HepG2 (cell line): Measurements from ENCODE around the gene NRG4. TPM values are rescaled to one million over a fixed set of nuclear protein-coding genes. Genes with fewer than 3 reads are reported as not detected.
"Not testable (repeated sequence)": the region's sequence is repeated elsewhere in the genome, so short reads cannot be mapped to it uniquely, and the experiment has no call there.

Experiments
- ATAC-seq: fragments of 200-7000 bp; cut with Tn5 transposase; 3 replicates; pipeline ENCODE4 v1.9.1; 2020; ENCODE audit warnings: mild to moderate bottlenecking, moderate library complexity
- BruUV-seq: library from RNA; stranded (reverse); fragments of 400-500 nt; replicated peaks from 2 replicates; lab custom pipeline; 2021; lab: Mats Ljungman, UMichigan
- CTCF ChIA-PET: fragments of 300-600 bp; formaldehyde crosslinking; extraction: SDS; loops from one replicate; lab custom pipeline; 2021; ENCODE audit warnings: low total read pairs, inconsistent platforms, low intra/inter-chr PET ratio; lab: Yijun Ruan, JAX
- POLR2A ChIA-PET: fragments of 350-600 bp; sonication (Branson Sonifier 250); formaldehyde crosslinking; loops from one replicate; lab custom pipeline; 2020; ENCODE audit warnings: antibody characterized with exemption, inconsistent platforms; lab: Yijun Ruan, JAX
- DNase-seq: peaks from one replicate; pipeline ENCODE4 v3.0.0-alpha.2; 2015; ENCODE audit warnings: low spot score
- FAIRE-seq: peaks from 3 replicates; lab custom pipeline; 2011; peaks lifted over from hg19 to GRCh38; lab: Jason Lieb, UNC
- H2AFZ ChIP-seq: one replicate; pipeline ENCODE4 v1.6.1; 2011; ENCODE audit warnings: low read length, inconsistent platforms
- H3K27ac ChIP-seq: fragments of 300-600 bp; 3 replicates; pipeline ENCODE4 v1.8.0; 2011; ENCODE audit warnings: mixed run types, mild to moderate bottlenecking, mixed read lengths, low read length, inconsistent platforms; ENCODE audit not compliant: insufficient read depth; ENCODE audit errors: extremely low read length
- H3K27me3 ChIP-seq, 2 experiments: fragments of 200-600 bp in 1 of 2; 2 replicates in 1 of 2; 3 replicates in 1 of 2; pipeline versions ENCODE4 v1.6.0 to v1.8.0; 2011; ENCODE audit warnings: low read length in 2 of 2, mild to moderate bottlenecking in 2 of 2, moderate library complexity in 2 of 2, inconsistent platforms in 1 of 2; ENCODE audit not compliant: insufficient read depth in 2 of 2, control insufficient read depth in 1 of 2
- H3K36me3 ChIP-seq, 2 experiments: fragments of 200-600 bp in 1 of 2; replicated peaks in 1 of 2; 2 replicates in 1 of 2; 3 replicates in 1 of 2; pipeline versions ENCODE4 v1.5.1 to v1.8.0; 2011; ENCODE audit warnings: low read length in 2 of 2, inconsistent platforms in 1 of 2; ENCODE audit not compliant: insufficient read depth in 2 of 2, control insufficient read depth in 1 of 2
- H3K4me1 ChIP-seq: 2 replicates; pipeline ENCODE4 v1.5.1; 2012; ENCODE audit warnings: low read length, inconsistent platforms; ENCODE audit not compliant: insufficient read depth
- H3K4me2 ChIP-seq: 2 replicates; pipeline ENCODE4 v1.6.0; 2011; ENCODE audit warnings: low read depth, low read length, inconsistent platforms
- H3K4me3 ChIP-seq, 3 experiments: fragments of 200-600 bp in 1 of 3; sonication (generic), shearing (Covaris generic) in 1 of 3; replicated peaks in 1 of 3; 2 replicates each; pipeline ENCODE4 v1.5.1; 2011 to 2016; ENCODE audit warnings: low read length in 3 of 3, inconsistent platforms in 2 of 3, low read depth in 2 of 3, mild to moderate bottlenecking in 2 of 3, control low read depth in 1 of 3, mixed read lengths in 1 of 3; ENCODE audit not compliant: insufficient read depth in 1 of 3
- H3K79me2 ChIP-seq: one replicate; pipeline ENCODE4 v1.6.1; 2011; ENCODE audit warnings: low read length, inconsistent platforms; ENCODE audit not compliant: insufficient read depth
- H3K9ac ChIP-seq: 2 replicates; pipeline ENCODE4 v1.6.0; 2011; ENCODE audit warnings: mild to moderate bottlenecking, low read depth, low read length, inconsistent platforms; ENCODE audit not compliant: insufficient read depth
- H3K9me3 ChIP-seq: 2 replicates; pipeline ENCODE4 v1.5.1; 2012; ENCODE audit warnings: mild to moderate bottlenecking, low read length
- H4K20me1 ChIP-seq: 2 replicates; pipeline ENCODE4 v1.6.0; 2011; ENCODE audit warnings: inconsistent platforms, mild to moderate bottlenecking, low read length, moderate library complexity; ENCODE audit not compliant: insufficient read depth
- CHCHD3 ChIP-seq: sonication (generic); formaldehyde crosslinking; IDR thresholded peaks from 2 replicates; pipeline ENCODE4 v1.8.0; 2022; ENCODE audit warnings: mild to moderate bottlenecking, missing genetic modification reagents, moderate library complexity
- ELF3 ChIP-seq: IDR thresholded peaks from 2 replicates; pipeline ENCODE4 v1.6.1; 2016; ENCODE audit warnings: missing genetic modification reagents, missing compliant biosample characterization
- GABPB1 ChIP-seq: IDR thresholded peaks from 2 replicates; pipeline ENCODE4 v1.6.1; 2016; ENCODE audit warnings: mild to moderate bottlenecking, missing genetic modification reagents, moderate library complexity, missing compliant biosample characterization
- HDAC6 ChIP-seq: fragments of 200-600 bp; sonication (generic); IDR thresholded peaks from 2 replicates; pipeline ENCODE4 v1.7.0; 2017; ENCODE audit warnings: mild to moderate bottlenecking, antibody characterized with exemption, low read length, low read depth
- KDM3A ChIP-seq: IDR thresholded peaks from 2 replicates; pipeline ENCODE4 v1.6.1; 2018; ENCODE audit warnings: low read depth, missing compliant biosample characterization
- PHF5A ChIP-seq: IDR thresholded peaks from one replicate; pipeline ENCODE4 v1.6.1; 2018; ENCODE audit warnings: low read depth, missing genetic modification reagents; ENCODE audit not compliant: unreplicated experiment
- SIN3A ChIP-seq: IDR thresholded peaks from 2 replicates; pipeline ENCODE4 v1.6.1; 2011; ENCODE audit warnings: low read depth, mild to moderate bottlenecking, control low read depth, low read length, borderline replicate concordance
- SMYD3 ChIP-seq: sonication (generic); formaldehyde crosslinking; IDR thresholded peaks from 2 replicates; pipeline ENCODE4 v1.8.1; 2023; ENCODE audit warnings: mild to moderate bottlenecking, missing genetic modification reagents
- SOX6 ChIP-seq, 2 experiments: fragments of 450-650 bp in 1 of 2; sonication (generic) in 1 of 2; formaldehyde crosslinking in 1 of 2; IDR thresholded peaks; 2 replicates each; pipeline versions ENCODE4 v1.4.0 to v1.6.1; 2017 to 2020; ENCODE audit warnings: antibody characterized with exemption in 1 of 2, mild to moderate bottlenecking in 1 of 2, missing genetic modification reagents in 1 of 2
- U2AF1 ChIP-seq: fragments of 200-400 bp; formaldehyde crosslinking; optimal IDR thresholded peaks from 2 replicates; pipeline ENCODE3; 2017; ENCODE audit warnings: mild to moderate bottlenecking, low read depth, low read length
- ZFP36L2 ChIP-seq: sonication (generic); formaldehyde crosslinking; IDR thresholded peaks from 2 replicates; pipeline ENCODE4 v1.4.0; 2020; ENCODE audit warnings: missing genetic modification reagents
- ZNF296 ChIP-seq: sonication (generic); formaldehyde crosslinking; conservative IDR thresholded peaks from 2 replicates; pipeline ENCODE4 v1.5.0; 2020; ENCODE audit warnings: mild to moderate bottlenecking, missing genetic modification reagents
- WGBS: methylation state at CpG from one replicate; pipeline ENCODE4 v1.1.6; 2017; ENCODE audit warnings: low lambda C conversion rate; 5-methylcytosine and 5-hydroxymethylcytosine counted together
- in situ Hi-C: cut with HindIII; loops from 2 replicates; pipeline ENCODE4 v1.10.0; 2017; ENCODE audit warnings: low pct_unique_long_range_greater_than_20kb; ENCODE audit not compliant: extremely low pct_ligation_motif_present
- intact Hi-C: fragments of 100-400 bp; cut with micrococcal nuclease; formaldehyde crosslinking; loops from one replicate; pipeline ENCODE4 v1.10.0; 2022; ENCODE audit not compliant: unreplicated experiment
- polyA plus RNA-seq, 8 experiments: library from polyadenylated mRNA; depleted of rRNA in 3 of 8; stranded (reverse) in 7 of 8; unstranded in 1 of 8; fragments of >200 nt; fragmentation: Illumina TruSeq in 4 of 8; extraction: Trizol in 4 of 8; gene quantifications; 2 replicates each; pipeline versions ENCODE4 v1.2.1 to v1.2.3, GENCODE V29; 2011 to 2016; ENCODE audit warnings: low read depth in 4 of 8, missing spikeins in 1 of 8, mixed read lengths in 1 of 8; ENCODE audit not compliant: insufficient read depth in 1 of 8
- total RNA-seq, 5 experiments: library from RNA; depleted of rRNA; stranded (reverse); fragments of >200 nt; fragmentation: Illumina TruSeq; extraction: Trizol; gene quantifications; 2 replicates each; pipeline ENCODE4 v1.2.3, GENCODE V29; 2016; ENCODE audit warnings: low read depth in 1 of 5
- TF ChIP-seq, protein P1 (sequence below): sonication (generic); formaldehyde crosslinking; IDR thresholded peaks from 2 replicates; pipeline ENCODE4 v1.8.0; 2022; ENCODE audit warnings: low read depth, missing genetic modification reagents
- TF ChIP-seq, protein P2 (sequence below): sonication (generic); formaldehyde crosslinking; IDR thresholded peaks from 2 replicates; pipeline ENCODE4 v1.4.0; 2020; ENCODE audit warnings: mild to moderate bottlenecking, missing genetic modification reagents, borderline replicate concordance

Gene NRG4
- total and polyA plus RNA-seq, 2 of the 13 experiments (the other 11 are each of a cell fraction or from before 2014, with no cell fraction given) = 0.01 TPM; not detected in 1

DNA sequence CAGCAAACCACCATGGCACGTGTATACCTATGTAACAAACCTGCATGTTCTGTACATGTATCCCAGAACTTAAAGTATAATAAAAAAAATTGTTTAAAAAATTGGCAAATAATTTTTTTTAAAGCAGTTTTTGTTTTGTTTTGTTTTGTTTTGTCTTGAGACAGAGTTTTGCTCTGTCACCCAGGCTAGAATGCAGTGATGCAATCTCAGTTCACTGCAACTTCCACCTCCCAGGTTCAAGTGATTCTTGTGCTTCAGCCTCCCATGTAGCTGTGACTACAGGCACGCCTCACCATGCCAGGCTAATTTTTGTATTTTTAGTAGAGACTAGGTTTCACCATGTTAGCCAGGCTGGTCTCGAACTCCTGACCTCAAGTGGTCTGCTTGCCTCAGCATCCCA, 27.5 kb downstream of the NRG4 start:
- H3K36me3 ChIP-seq, H3K79me2 ChIP-seq, CTCF ChIA-PET, BruUV-seq, ATAC-seq, in situ Hi-C loops, H4K20me1 ChIP-seq, H3K27me3 ChIP-seq, H3K9me3 ChIP-seq, H3K4me2 ChIP-seq, H3K9ac ChIP-seq, H3K4me1 ChIP-seq, intact Hi-C loops, H3K27ac ChIP-seq, H2AFZ ChIP-seq, DNase-seq, POLR2A ChIA-PET, H3K4me3 ChIP-seq, FAIRE-seq: not testable (repeated sequence)
- WGBS = 26% methylated on average over 3 of the region's 3 CpGs

DNA sequence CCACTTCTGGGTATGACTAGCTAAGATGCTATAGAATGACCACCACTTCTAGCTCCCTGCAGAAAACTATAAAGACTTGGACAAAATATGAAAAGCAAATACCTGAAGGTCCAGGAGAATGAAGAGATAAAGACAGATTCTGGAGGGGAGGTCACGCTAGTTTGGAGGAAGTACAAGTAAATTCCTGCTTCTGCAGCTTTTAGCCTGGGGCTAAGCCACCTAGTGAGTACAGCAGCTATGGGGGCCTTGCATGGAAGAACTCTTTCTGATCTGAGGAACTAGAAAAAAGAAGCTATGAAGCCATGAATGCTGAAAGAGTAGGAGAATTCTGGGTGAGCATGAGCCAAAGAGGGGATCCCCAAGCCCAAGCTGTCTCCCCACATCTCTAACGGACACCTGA, 29.8 kb downstream of the NRG4 start:
- DNase-seq = no peak
- Histone ChIP-seq H3K27me3 (no peaks in the 10 kb centered on the region), H3K9me3 (no peaks in the 10 kb centered on the region), H3K4me1 (no peaks in the 10 kb centered on the region), H3K36me3 (no peaks in the 10 kb centered on the region), H4K20me1 (no peaks in the 10 kb centered on the region), H3K4me3 (no peak overlapping the region), H3K79me2 (no peaks in the 10 kb centered on the region), H3K4me2 (no peak overlapping the region), H2AFZ (no peak overlapping the region), H3K9ac (no peak overlapping the region), H3K27ac (no peak overlapping the region)
- ChIA-PET POLR2A (no interaction called here), CTCF (no interaction called here)
- FAIRE-seq = no peak
- in situ Hi-C loops = no loop called here
- WGBS = 2% methylated on average over 2 of the region's 2 CpGs
- ATAC-seq = no peak
- BruUV-seq = no TSS peak
- intact Hi-C loops = no loop called here
- no peak for TF ChIP-seq PHF5A (CRISPR knock-in tag)
- TF ChIP-seq, protein P1, sequence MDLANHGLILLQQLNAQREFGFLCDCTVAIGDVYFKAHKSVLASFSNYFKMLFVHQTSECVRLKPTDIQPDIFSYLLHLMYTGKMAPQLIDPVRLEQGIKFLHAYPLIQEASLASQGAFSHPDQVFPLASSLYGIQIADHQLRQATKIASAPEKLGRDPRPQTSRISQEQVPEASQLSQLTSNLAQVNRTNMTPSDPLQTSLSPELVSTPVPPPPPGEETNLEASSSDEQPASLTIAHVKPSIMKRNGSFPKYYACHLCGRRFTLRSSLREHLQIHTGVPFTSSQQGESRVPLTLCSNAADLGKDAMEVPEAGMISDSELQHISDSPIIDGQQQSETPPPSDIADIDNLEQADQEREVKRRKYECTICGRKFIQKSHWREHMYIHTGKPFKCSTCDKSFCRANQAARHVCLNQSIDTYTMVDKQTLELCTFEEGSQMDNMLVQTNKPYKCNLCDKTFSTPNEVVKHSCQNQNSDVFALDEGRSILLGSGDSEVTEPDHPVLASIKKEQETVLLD (CRISPR knock-in tag) = no peak
- TF ChIP-seq, protein P2, sequence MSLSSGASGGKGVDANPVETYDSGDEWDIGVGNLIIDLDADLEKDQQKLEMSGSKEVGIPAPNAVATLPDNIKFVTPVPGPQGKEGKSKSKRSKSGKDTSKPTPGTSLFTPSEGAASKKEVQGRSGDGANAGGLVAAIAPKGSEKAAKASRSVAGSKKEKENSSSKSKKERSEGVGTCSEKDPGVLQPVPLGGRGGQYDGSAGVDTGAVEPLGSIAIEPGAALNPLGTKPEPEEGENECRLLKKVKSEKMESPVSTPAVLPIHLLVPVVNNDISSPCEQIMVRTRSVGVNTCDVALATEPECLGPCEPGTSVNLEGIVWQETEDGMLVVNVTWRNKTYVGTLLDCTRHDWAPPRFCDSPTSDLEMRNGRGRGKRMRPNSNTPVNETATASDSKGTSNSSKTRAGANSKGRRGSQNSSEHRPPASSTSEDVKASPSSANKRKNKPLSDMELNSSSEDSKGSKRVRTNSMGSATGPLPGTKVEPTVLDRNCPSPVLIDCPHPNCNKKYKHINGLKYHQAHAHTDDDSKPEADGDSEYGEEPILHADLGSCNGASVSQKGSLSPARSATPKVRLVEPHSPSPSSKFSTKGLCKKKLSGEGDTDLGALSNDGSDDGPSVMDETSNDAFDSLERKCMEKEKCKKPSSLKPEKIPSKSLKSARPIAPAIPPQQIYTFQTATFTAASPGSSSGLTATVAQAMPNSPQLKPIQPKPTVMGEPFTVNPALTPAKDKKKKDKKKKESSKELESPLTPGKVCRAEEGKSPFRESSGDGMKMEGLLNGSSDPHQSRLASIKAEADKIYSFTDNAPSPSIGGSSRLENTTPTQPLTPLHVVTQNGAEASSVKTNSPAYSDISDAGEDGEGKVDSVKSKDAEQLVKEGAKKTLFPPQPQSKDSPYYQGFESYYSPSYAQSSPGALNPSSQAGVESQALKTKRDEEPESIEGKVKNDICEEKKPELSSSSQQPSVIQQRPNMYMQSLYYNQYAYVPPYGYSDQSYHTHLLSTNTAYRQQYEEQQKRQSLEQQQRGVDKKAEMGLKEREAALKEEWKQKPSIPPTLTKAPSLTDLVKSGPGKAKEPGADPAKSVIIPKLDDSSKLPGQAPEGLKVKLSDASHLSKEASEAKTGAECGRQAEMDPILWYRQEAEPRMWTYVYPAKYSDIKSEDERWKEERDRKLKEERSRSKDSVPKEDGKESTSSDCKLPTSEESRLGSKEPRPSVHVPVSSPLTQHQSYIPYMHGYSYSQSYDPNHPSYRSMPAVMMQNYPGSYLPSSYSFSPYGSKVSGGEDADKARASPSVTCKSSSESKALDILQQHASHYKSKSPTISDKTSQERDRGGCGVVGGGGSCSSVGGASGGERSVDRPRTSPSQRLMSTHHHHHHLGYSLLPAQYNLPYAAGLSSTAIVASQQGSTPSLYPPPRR (CRISPR knock-in tag) = no peak
- no peak for TF ChIP-seq HDAC6
- no peak for TF ChIP-seq ELF3 (CRISPR knock-in tag)
- TF ChIP-seq SOX6 (IDR thresholded peaks at IDR 0.05) = no peak
- no peak for TF ChIP-seq SOX6 (CRISPR knock-in tag; IDR thresholded peaks at IDR 0.05)
- no peak for TF ChIP-seq GABPB1 (CRISPR knock-in tag)
- TF ChIP-seq ZNF296 (CRISPR knock-in tag) = no peak
- no peak for TF ChIP-seq ZFP36L2 (CRISPR knock-in tag)
- no peak for TF ChIP-seq CHCHD3 (CRISPR knock-in tag)
- no peak for TF ChIP-seq SIN3A
- no peak for TF ChIP-seq KDM3A (CRISPR knock-in tag)
- no peak for TF ChIP-seq SMYD3
- no peak for TF ChIP-seq U2AF1
